ENCODE results near the gene RNF115. TPM values are rescaled to one million over a fixed set of nuclear protein-coding genes. Genes with fewer than 3 reads are reported as not detected.

RNF115 gene
- total and polyA plus RNA-seq, 2 of the 13 experiments (the other 11 are each of a cell fraction or from before 2014, with no cell fraction given), result 6.0 to 10.1 TPM

DNA sequence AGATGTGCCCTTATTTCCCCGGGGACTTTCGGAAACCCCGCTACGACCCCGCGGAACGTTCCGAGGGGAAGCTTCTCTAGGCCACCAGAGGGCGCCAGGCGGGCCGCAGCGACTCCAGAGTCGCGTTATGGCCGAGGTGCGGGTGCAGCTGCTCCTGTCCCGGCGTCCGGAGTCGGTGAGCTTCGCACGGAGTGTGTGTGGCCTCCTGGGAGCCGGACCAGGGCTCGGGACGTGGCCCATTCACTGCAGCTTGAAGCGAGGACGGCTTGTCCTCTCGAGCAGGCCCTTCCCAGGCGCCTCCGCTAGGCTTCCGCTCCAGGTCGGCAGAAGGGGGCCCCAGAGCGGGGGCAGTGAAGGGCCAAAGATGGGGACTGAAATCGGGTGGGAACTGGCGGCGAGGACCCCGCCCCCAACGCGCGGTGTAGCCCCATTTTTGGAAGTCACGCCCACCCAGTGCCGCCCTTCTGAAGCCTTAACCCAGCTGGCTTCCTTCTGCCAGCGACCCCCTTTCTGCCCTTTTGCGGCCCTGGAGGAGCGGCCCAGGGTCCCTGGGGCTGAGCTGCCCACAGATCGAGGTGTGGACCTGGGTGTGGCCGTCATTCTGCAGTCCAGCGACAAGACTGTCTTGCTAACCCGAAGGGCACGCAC, 21.7 kb upstream of the RNF115 start, which contains the start of gene NUDT17 (continued):
- TF ChIP-seq, protein P1, sequence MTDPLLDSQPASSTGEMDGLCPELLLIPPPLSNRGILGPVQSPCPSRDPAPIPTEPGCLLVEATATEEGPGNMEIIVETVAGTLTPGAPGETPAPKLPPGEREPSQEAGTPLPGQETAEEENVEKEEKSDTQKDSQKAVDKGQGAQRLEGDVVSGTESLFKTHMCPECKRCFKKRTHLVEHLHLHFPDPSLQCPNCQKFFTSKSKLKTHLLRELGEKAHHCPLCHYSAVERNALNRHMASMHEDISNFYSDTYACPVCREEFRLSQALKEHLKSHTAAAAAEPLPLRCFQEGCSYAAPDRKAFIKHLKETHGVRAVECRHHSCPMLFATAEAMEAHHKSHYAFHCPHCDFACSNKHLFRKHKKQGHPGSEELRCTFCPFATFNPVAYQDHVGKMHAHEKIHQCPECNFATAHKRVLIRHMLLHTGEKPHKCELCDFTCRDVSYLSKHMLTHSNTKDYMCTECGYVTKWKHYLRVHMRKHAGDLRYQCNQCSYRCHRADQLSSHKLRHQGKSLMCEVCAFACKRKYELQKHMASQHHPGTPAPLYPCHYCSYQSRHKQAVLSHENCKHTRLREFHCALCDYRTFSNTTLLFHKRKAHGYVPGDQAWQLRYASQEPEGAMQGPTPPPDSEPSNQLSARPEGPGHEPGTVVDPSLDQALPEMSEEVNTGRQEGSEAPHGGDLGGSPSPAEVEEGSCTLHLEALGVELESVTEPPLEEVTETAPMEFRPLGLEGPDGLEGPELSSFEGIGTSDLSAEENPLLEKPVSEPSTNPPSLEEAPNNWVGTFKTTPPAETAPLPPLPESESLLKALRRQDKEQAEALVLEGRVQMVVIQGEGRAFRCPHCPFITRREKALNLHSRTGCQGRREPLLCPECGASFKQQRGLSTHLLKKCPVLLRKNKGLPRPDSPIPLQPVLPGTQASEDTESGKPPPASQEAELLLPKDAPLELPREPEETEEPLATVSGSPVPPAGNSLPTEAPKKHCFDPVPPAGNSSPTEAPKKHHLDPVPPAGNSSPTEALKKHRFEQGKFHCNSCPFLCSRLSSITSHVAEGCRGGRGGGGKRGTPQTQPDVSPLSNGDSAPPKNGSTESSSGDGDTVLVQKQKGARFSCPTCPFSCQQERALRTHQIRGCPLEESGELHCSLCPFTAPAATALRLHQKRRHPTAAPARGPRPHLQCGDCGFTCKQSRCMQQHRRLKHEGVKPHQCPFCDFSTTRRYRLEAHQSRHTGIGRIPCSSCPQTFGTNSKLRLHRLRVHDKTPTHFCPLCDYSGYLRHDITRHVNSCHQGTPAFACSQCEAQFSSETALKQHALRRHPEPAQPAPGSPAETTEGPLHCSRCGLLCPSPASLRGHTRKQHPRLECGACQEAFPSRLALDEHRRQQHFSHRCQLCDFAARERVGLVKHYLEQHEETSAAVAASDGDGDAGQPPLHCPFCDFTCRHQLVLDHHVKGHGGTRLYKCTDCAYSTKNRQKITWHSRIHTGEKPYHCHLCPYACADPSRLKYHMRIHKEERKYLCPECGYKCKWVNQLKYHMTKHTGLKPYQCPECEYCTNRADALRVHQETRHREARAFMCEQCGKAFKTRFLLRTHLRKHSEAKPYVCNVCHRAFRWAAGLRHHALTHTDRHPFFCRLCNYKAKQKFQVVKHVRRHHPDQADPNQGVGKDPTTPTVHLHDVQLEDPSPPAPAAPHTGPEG (CRISPR knock-in tag; IDR thresholded peaks at IDR 0.05), result no peak
- TF ChIP-seq KLF11 (CRISPR knock-in tag; IDR thresholded peaks at IDR 0.05) (no peak), ZFAT (CRISPR knock-in tag; conservative IDR thresholded peaks at IDR 0.05) (no peak), ZBTB3 (CRISPR knock-in tag; IDR thresholded peaks at IDR 0.05; ENCODE audit: borderline replicate concordance, low read depth) (no peak)
- TF ChIP-seq, protein P2, sequence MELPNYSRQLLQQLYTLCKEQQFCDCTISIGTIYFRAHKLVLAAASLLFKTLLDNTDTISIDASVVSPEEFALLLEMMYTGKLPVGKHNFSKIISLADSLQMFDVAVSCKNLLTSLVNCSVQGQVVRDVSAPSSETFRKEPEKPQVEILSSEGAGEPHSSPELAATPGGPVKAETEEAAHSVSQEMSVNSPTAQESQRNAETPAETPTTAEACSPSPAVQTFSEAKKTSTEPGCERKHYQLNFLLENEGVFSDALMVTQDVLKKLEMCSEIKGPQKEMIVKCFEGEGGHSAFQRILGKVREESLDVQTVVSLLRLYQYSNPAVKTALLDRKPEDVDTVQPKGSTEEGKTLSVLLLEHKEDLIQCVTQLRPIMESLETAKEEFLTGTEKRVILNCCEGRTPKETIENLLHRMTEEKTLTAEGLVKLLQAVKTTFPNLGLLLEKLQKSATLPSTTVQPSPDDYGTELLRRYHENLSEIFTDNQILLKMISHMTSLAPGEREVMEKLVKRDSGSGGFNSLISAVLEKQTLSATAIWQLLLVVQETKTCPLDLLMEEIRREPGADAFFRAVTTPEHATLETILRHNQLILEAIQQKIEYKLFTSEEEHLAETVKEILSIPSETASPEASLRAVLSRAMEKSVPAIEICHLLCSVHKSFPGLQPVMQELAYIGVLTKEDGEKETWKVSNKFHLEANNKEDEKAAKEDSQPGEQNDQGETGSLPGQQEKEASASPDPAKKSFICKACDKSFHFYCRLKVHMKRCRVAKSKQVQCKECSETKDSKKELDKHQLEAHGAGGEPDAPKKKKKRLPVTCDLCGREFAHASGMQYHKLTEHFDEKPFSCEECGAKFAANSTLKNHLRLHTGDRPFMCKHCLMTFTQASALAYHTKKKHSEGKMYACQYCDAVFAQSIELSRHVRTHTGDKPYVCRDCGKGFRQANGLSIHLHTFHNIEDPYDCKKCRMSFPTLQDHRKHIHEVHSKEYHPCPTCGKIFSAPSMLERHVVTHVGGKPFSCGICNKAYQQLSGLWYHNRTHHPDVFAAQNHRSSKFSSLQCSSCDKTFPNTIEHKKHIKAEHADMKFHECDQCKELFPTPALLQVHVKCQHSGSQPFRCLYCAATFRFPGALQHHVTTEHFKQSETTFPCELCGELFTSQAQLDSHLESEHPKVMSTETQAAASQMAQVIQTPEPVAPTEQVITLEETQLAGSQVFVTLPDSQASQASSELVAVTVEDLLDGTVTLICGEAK (IDR thresholded peaks at IDR 0.05), result no peak
- TF ChIP-seq, protein P2 (CRISPR knock-in tag; IDR thresholded peaks at IDR 0.05), result 0 out of 2 replicates have a peak, but pooled peaks have one; percentile 26
- TF ChIP-seq, protein P3, sequence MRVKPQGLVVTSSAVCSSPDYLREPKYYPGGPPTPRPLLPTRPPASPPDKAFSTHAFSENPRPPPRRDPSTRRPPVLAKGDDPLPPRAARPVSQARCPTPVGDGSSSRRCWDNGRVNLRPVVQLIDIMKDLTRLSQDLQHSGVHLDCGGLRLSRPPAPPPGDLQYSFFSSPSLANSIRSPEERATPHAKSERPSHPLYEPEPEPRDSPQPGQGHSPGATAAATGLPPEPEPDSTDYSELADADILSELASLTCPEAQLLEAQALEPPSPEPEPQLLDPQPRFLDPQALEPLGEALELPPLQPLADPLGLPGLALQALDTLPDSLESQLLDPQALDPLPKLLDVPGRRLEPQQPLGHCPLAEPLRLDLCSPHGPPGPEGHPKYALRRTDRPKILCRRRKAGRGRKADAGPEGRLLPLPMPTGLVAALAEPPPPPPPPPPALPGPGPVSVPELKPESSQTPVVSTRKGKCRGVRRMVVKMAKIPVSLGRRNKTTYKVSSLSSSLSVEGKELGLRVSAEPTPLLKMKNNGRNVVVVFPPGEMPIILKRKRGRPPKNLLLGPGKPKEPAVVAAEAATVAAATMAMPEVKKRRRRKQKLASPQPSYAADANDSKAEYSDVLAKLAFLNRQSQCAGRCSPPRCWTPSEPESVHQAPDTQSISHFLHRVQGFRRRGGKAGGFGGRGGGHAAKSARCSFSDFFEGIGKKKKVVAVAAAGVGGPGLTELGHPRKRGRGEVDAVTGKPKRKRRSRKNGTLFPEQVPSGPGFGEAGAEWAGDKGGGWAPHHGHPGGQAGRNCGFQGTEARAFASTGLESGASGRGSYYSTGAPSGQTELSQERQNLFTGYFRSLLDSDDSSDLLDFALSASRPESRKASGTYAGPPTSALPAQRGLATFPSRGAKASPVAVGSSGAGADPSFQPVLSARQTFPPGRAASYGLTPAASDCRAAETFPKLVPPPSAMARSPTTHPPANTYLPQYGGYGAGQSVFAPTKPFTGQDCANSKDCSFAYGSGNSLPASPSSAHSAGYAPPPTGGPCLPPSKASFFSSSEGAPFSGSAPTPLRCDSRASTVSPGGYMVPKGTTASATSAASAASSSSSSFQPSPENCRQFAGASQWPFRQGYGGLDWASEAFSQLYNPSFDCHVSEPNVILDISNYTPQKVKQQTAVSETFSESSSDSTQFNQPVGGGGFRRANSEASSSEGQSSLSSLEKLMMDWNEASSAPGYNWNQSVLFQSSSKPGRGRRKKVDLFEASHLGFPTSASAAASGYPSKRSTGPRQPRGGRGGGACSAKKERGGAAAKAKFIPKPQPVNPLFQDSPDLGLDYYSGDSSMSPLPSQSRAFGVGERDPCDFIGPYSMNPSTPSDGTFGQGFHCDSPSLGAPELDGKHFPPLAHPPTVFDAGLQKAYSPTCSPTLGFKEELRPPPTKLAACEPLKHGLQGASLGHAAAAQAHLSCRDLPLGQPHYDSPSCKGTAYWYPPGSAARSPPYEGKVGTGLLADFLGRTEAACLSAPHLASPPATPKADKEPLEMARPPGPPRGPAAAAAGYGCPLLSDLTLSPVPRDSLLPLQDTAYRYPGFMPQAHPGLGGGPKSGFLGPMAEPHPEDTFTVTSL (CRISPR knock-in tag; IDR thresholded peaks at IDR 0.05; ENCODE audit: borderline replicate concordance), result no peak

Data from HepG2 (cell line).